Testis (tissue), 3 donors: ENCODE measurements around the gene XXYLT1. TPM values are rescaled to one million over a fixed set of nuclear protein-coding genes. Genes with fewer than 3 reads are reported as not detected.

Experiments
- DNase-seq: peaks from one replicate; pipeline ENCODE4 v3.0.0-alpha.2; 2019
- H3K27ac ChIP-seq, 2 donors: fragments of 200-600 bp; sonication (generic); one replicate each; pipeline ENCODE4 v1.5.1; 2019
- H3K27me3 ChIP-seq: fragments of 200-600 bp; sonication (generic); one replicate; pipeline ENCODE4 v1.5.1; 2019
- H3K36me3 ChIP-seq: fragments of 200-600 bp; sonication (generic); one replicate; pipeline ENCODE4 v1.5.1; 2017; ENCODE audit warnings: low read depth; ENCODE audit errors: missing control alignments
- H3K4me1 ChIP-seq: fragments of 200-600 bp; sonication (generic); one replicate; pipeline ENCODE4 v1.5.1; 2019
- H3K4me3 ChIP-seq, 2 donors: fragments of 200-600 bp; sonication (generic); one replicate each; pipeline ENCODE4 v1.5.1; 2017 to 2019
- H3K9me3 ChIP-seq: fragments of 200-600 bp; sonication (generic); one replicate; pipeline ENCODE4 v1.5.1; 2017
- POLR2A ChIP-seq: fragments of 450-650 bp; IDR thresholded peaks from one replicate; pipeline ENCODE4 v1.6.1; 2017; ENCODE audit warnings: antibody characterized with exemption, mild to moderate bottlenecking, moderate library complexity
- WGBS, 2 donors: methylation state at CpG; one replicate each; pipeline ENCODE4 v1.1.5; 2018; 5-methylcytosine and 5-hydroxymethylcytosine counted together
- intact Hi-C: fragments of 100-400 bp; cut with DNase I; formaldehyde crosslinking; loops from one replicate; pipeline ENCODE4 v1.15.1; 2023; ENCODE audit warnings: low total_unique reads
- polyA plus RNA-seq: library from polyadenylated mRNA; stranded (reverse); fragments of 350-450 nt; fragmentation: Illumina TruSeq; extraction: RNeasy Lipid Tissue Mini Kit (QIAGEN cat#74804); gene quantifications from one replicate; pipeline ENCODE4 v1.2.3, GENCODE V29; 2014; ENCODE audit warnings: low read depth, low replicate concordance; ENCODE audit not compliant: insufficient read depth
- total RNA-seq, 2 donors: library from RNA; depleted of rRNA; stranded (reverse); fragments of >200 nt; gene quantifications; one replicate each; pipeline ENCODE4 v1.2.3, GENCODE V29; 2016
- TF ChIP-seq, protein P1 (sequence below), 3 experiments: fragments of 450-650 bp in 2 of 3; fragments of 200-600 bp in 1 of 3; sonication (generic) in 1 of 3; IDR thresholded peaks; one replicate each; pipeline ENCODE4 v1.5.1; 2016 to 2019; ENCODE audit warnings: antibody characterized with exemption in 3 of 3, mild to moderate bottlenecking in 2 of 3, moderate library complexity in 1 of 3

The XXYLT1 gene
- total and polyA plus RNA-seq, 3 donors from 2014 or later: 7.2 to 12.5 (median 11.1) TPM

DNA sequence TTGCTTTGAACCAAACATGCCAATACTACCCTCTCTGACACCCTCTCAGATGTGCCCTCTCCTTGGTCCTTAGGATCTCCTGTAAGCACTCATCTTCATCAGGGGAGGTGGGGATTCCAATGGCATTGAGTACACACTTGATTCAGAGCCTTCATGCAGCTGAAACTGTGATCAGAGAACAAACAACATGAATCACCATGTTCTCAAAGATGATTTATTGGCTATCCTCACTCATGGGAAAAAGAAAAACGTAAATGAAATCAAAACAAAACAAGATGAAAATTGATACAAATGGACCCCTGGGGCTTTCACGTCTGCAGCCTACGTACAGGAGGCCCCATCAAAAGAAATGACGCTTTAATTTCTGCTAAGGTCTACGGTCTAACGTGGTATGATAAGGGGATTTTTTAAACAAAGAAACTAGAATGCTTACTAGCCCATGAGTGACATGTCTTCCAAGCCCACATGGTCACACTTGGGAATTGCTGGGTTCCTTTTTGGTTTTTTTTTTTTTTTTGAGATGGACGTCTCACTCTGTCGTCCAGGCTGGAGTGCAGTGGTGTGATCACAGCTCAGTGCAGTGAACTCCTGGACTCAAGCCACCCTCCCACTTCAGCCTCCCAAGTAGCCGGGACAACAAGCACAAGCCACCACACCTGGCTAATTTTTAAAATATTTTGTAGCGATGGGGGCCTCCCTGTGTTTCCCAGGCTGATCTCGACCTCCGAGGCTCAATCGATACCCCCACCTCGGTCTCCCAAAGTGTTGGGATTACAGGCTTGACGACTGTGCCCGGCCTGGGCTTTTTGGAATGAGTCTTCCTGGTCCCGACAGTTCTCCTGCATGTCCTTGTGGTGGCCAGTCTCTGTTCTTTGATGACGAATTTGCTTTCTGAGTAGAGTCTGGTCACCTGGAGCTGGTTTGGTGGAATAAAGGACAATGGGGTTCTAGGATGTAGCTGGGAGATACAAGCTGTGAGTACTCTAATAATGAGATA lies 202.6 kb downstream of the XXYLT1 start:
- Histone ChIP-seq H3K4me3 (no peak overlapping the region), H3K27me3 (no peaks in the 10 kb centered on the region), H3K27ac (no peak overlapping the region), H3K9me3 (no peaks in the 10 kb centered on the region), H3K4me1 (no peaks in the 10 kb centered on the region), H3K36me3 (no peaks in the 10 kb centered on the region)
- intact Hi-C loops: no loop called here
- 90% methylated on average over 18 of the region's 18 CpGs for WGBS, 2 donors
- TF ChIP-seq POLR2A: no peak
- TF ChIP-seq, protein P1, sequence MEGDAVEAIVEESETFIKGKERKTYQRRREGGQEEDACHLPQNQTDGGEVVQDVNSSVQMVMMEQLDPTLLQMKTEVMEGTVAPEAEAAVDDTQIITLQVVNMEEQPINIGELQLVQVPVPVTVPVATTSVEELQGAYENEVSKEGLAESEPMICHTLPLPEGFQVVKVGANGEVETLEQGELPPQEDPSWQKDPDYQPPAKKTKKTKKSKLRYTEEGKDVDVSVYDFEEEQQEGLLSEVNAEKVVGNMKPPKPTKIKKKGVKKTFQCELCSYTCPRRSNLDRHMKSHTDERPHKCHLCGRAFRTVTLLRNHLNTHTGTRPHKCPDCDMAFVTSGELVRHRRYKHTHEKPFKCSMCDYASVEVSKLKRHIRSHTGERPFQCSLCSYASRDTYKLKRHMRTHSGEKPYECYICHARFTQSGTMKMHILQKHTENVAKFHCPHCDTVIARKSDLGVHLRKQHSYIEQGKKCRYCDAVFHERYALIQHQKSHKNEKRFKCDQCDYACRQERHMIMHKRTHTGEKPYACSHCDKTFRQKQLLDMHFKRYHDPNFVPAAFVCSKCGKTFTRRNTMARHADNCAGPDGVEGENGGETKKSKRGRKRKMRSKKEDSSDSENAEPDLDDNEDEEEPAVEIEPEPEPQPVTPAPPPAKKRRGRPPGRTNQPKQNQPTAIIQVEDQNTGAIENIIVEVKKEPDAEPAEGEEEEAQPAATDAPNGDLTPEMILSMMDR (IDR thresholded peaks at IDR 0.05): no peak
- DNase-seq: no peak

DNA sequence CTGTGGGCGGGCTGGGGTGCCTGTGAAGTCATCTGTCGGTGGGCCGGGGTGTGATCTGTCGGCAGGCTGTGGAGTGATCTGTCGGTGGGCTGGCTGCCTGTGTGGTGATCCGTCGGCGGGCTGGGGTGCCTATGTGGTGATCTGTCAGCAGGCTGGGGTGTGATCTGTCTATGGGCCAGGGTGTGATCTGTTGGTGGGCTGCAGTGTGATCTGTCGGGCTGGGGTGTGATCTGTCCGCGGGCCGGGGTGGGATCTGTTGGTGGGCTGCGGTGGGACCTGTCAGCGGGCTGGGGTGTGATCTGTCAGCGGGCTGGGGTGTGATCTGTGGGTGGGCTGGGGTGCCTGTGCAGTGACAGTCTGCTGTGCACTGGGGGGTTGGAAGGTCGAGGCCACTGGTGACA lies 204.5 kb downstream of the XXYLT1 start:
- DNase-seq: no peak
- no peak overlapping the region for H3K27ac ChIP-seq
- TF ChIP-seq, protein P1 (IDR thresholded peaks at IDR 0.05): no peak
- no peak for TF ChIP-seq POLR2A
- 88 to 95% methylated on average over 5 to 9 of the region's 16 CpGs for WGBS, 2 donors
- H3K9me3 ChIP-seq: no peaks in the 10 kb centered on the region
- H3K4me3 ChIP-seq: no peak overlapping the region
- no peaks in the 10 kb centered on the region for H3K36me3 ChIP-seq
- H3K27me3 ChIP-seq: no peaks in the 10 kb centered on the region
- intact Hi-C loops: no loop called here
- no peaks in the 10 kb centered on the region for H3K4me1 ChIP-seq

DNA sequence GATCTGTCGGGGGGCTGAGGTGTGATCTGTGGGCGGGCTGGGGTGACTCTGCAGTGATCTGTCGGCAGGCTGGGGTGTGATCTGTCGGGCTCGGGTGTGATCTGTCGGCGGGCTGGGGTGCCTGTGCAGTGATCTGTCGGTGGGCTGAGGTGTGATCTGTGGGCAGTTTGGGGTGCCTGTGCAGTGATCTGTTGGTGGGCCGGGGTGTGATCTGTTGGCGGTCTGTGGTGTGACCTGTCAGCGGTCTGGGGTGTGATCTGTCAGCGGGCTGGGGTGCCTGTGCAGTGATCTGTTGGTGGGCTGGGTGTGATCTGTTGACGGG lies 205.1 kb downstream of the XXYLT1 start:
- no peaks in the 10 kb centered on the region for H3K4me1 ChIP-seq
- H3K9me3 ChIP-seq: no peaks in the 10 kb centered on the region
- no peak overlapping the region for H3K4me3 ChIP-seq
- TF ChIP-seq, protein P1 (IDR thresholded peaks at IDR 0.05): no peak
- no peak for TF ChIP-seq POLR2A
- 94 to 96% methylated on average over 10 to 13 of the region's 13 CpGs for WGBS, 2 donors
- no peaks in the 10 kb centered on the region for H3K36me3 ChIP-seq
- no peaks in the 10 kb centered on the region for H3K27me3 ChIP-seq
- intact Hi-C loops: no loop called here
- DNase-seq: no peak
- H3K27ac ChIP-seq: no peak overlapping the region

DNA sequence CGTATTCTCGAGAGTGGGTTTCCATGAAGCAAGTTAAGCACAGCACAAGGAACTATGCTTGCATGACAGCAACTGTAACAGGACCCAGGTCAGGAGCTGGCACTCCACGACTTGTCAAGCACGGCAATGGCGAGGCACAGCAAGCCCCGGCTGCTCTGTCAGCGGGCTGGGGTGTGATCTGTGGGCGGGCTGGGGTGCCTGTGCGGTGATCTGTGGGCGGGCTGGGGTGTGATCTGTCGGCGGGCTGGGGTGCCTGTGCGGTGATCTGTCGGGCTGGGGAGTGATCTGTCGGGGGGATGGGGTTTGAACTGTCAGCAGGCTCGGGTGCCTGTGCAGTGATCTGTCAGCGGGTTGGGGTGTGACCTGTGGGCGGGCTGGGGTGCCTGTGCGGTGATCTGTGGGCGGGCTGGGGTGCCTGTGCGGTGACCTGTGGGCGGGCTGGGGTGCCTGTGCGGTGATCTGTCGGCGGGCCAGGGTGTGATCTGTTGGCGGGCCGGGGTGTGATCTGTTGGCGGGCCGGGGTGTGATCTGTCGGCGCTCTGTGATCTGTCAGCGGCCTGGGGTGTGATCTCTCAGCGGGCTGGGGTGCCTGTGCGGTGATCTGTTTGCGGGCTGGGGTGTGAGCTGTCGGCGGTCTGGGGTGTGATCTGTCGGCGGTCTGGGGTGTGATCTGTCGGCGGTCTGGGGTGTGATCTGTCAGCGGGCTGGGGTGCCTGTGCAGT lies 205.7 kb downstream of the XXYLT1 start:
- Histone ChIP-seq H3K27ac (no peak overlapping the region), H3K4me3 (no peak overlapping the region), H3K36me3 (no peaks in the 10 kb centered on the region), H3K27me3 (no peaks in the 10 kb centered on the region), H3K9me3 (no peaks in the 10 kb centered on the region), H3K4me1 (no peaks in the 10 kb centered on the region)
- DNase-seq: no peak
- TF ChIP-seq POLR2A: no peak
- TF ChIP-seq, protein P1 (IDR thresholded peaks at IDR 0.05): no peak
- WGBS, 2 donors: 92 to 93% methylated on average over 16 to 40 of the region's 42 CpGs
- intact Hi-C loops: no loop called here
